Psoas muscle (tissue), 8 donors: ENCODE data around the gene FUNDC2. TPM values are rescaled to one million over a fixed set of nuclear protein-coding genes. Genes with fewer than 3 reads are reported as not detected.
A peak's percentile ranks its signal among the peaks of the same experiment; 100 is the strongest.

Experiments
- ATAC-seq, 4 donors: fragments of 200-7000 bp; cut with Tn5 transposase; one replicate each; pipeline ENCODE4 v1.9.1; 2020; ENCODE audit warnings: moderate library complexity in 3 of 4, mild to moderate bottlenecking in 2 of 4
- DNase-seq, 2 donors: peaks; one replicate each; pipeline ENCODE4 v3.0.0-alpha.2; 2020
- H3K27ac ChIP-seq: fragments of 200-600 bp; one replicate; pipeline ENCODE4 v1.8.0; 2022
- H3K27me3 ChIP-seq, 3 donors: fragments of 200-600 bp in 1 of 3; one replicate each; pipeline versions ENCODE4 v1.6.1 to v1.8.0; 2013 to 2022; ENCODE audit warnings: low read length in 2 of 3, mild to moderate bottlenecking in 2 of 3, moderate library complexity in 1 of 3; ENCODE audit not compliant: insufficient read depth in 3 of 3
- H3K36me3 ChIP-seq, 2 donors: fragments of 200-600 bp in 1 of 2; one replicate each; pipeline versions ENCODE4 v1.6.1 to v1.8.0; 2013 to 2022; ENCODE audit warnings: low read depth in 1 of 2, mild to moderate bottlenecking in 1 of 2, moderate library complexity in 1 of 2; ENCODE audit not compliant: insufficient read depth in 1 of 2
- H3K4me1 ChIP-seq: fragments of 200-600 bp; one replicate; pipeline ENCODE4 v1.8.0; 2022
- H3K4me3 ChIP-seq: fragments of 200-600 bp; one replicate; pipeline ENCODE4 v1.8.0; 2022; ENCODE audit warnings: mild to moderate bottlenecking
- H3K9me3 ChIP-seq: fragments of 200-600 bp; one replicate; pipeline ENCODE4 v1.8.0; 2022
- WGBS, 3 donors: extraction: QIAGEN DNeasy Blood & Tissue Kit; methylation state at CpG; one replicate each; pipeline versions ENCODE4 v1.1.6 to v1.1.7; 2013; 5-methylcytosine and 5-hydroxymethylcytosine counted together
- intact Hi-C, 2 donors: fragments of 100-400 bp; cut with DNase I; formaldehyde crosslinking; loops; one replicate each; pipeline versions ENCODE4 v1.11.0 to v1.14.2; 2022
- long read RNA-seq, 2 donors: library from polyadenylated mRNA; unstranded; transcript quantifications; one replicate each; pipeline ENCODE4 v2.0.0, GENCODE V29; 2021
- polyA plus RNA-seq, 3 donors: library from polyadenylated mRNA; stranded (reverse); fragments of 200-250 nt; gene quantifications; one replicate each; pipeline ENCODE4 v1.2.3, GENCODE V29; 2013
- total RNA-seq, 4 donors: library from RNA; stranded (reverse); fragmentation: NEBNext Ultra II Directional in 2 of 4; extraction: Animal tissue kit (Norgen Biotek cat#: 25700) in 2 of 4; gene quantifications; one replicate each; pipeline versions ENCODE4 v1.2.1 to v1.2.4, GENCODE V29; 2021 to 2023
- TF ChIP-seq, protein P1 (sequence below): fragments of 200-600 bp; IDR thresholded peaks from one replicate; pipeline ENCODE4 v1.8.0; 2022; ENCODE audit warnings: antibody characterized with exemption
- donor health status: healthy with polysubstance abuse.
- donor health status: DM: no; HTN: no; CAD: no; lungs with moderate emphysema.
- donor health status: Bipolar disorder and iron deficiency.
- donor health status: healthy.
- donor health status: DM: yes; HTN: yes; CAD: no.
- donor health status: DM: no; HTN: no; CAD: no.
- donor health status: DM: no; HTN: no; CAD: no.
- donor health status: DM: yes; HTN: yes; CAD: no.

The FUNDC2 gene, protein sequence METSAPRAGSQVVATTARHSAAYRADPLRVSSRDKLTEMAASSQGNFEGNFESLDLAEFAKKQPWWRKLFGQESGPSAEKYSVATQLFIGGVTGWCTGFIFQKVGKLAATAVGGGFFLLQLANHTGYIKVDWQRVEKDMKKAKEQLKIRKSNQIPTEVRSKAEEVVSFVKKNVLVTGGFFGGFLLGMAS
- total RNA-seq = 100 to 1,000 TPM; 258 to 318 (median 275) TPM
- polyA plus RNA-seq = 100 to 1,000 TPM; 386 to 441 (median 416) TPM
- long read RNA-seq, donor 1, full-length matches to known transcripts = 99 of 104 reads
- long read RNA-seq, donor 1, partial matches to known transcripts = 2 of 104 reads
- long read RNA-seq, donor 1, other reads (novel, unspliced or antisense) = 3 of 104 reads
- long read RNA-seq, donor 2, full-length matches to known transcripts = 235 of 259 reads
- long read RNA-seq, donor 2, partial matches to known transcripts = 2 of 259 reads
- long read RNA-seq, donor 2, other reads (novel, unspliced or antisense) = 22 of 259 reads

DNA sequence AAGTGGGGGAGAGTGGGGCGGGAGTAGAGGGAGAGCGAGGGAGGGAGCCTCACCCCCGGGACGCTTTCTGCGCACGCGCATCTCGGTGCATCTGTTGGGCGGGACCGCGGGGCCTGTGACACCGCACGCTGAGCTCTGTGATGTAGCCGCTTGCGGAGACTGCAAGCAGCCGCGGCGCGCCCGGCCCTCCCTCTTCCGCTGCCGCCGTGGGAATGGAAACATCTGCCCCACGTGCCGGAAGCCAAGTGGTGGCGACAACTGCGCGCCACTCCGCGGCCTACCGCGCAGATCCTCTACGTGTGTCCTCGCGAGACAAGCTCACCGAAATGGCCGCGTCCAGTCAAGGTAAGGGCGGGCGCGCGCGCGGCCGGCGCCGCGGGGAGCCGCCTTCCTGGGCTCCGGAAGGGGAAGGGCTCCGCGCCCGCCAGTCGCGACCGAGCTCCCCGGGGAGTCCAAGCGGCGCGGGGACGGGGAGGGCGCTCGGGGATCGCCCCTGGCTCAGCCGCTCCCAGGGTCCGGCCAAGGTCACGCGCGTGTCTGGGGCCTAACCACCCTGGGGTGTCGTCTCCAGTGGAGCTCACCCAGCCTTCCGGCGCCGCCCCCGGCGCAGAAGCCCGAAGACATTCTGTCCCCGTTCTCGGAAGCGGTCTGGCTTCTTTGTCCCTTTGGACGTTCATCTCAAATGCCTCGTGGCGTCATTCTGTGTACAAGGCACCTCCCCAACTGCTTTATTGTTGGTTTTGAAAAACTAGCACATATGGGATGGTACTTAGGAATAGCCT lies at the start of gene FUNDC2:
Gene FUNDC2, plus strand, starts transcription at position 118 of the 782 bp plus-strand sequence. Its CDS starts 95 bp downstream, at position 213.
- no peaks in the 10 kb centered on the region for H3K4me1 ChIP-seq
- peak within 1 kb of the TSS; percentile 95 for H3K27ac ChIP-seq
- no peaks in the 10 kb centered on the region for H3K27me3 ChIP-seq
- peak within 1 kb of the TSS; percentile 76 for H3K4me3 ChIP-seq
- H3K36me3 ChIP-seq = no peaks in the 10 kb centered on the region
- WGBS, 3 donors = 0 to 31% (median 1%) methylated on average over 13 to 82 of the region's 82 CpGs
- H3K9me3 ChIP-seq = no peaks in the 10 kb centered on the region
- peak; percentile 87 to 92 (median 90) for ATAC-seq
- peak; percentile 93 to 98 for DNase-seq
- intact Hi-C loops = loop anchor here in 1 of 2 donors (5.0 kb wide), 1 partner anchor 45 kb away; the partner anchor contains the start of genes BRCC3, CMC4 and MTCP1
- TF ChIP-seq, protein P1, sequence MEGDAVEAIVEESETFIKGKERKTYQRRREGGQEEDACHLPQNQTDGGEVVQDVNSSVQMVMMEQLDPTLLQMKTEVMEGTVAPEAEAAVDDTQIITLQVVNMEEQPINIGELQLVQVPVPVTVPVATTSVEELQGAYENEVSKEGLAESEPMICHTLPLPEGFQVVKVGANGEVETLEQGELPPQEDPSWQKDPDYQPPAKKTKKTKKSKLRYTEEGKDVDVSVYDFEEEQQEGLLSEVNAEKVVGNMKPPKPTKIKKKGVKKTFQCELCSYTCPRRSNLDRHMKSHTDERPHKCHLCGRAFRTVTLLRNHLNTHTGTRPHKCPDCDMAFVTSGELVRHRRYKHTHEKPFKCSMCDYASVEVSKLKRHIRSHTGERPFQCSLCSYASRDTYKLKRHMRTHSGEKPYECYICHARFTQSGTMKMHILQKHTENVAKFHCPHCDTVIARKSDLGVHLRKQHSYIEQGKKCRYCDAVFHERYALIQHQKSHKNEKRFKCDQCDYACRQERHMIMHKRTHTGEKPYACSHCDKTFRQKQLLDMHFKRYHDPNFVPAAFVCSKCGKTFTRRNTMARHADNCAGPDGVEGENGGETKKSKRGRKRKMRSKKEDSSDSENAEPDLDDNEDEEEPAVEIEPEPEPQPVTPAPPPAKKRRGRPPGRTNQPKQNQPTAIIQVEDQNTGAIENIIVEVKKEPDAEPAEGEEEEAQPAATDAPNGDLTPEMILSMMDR = no peak

DNA sequence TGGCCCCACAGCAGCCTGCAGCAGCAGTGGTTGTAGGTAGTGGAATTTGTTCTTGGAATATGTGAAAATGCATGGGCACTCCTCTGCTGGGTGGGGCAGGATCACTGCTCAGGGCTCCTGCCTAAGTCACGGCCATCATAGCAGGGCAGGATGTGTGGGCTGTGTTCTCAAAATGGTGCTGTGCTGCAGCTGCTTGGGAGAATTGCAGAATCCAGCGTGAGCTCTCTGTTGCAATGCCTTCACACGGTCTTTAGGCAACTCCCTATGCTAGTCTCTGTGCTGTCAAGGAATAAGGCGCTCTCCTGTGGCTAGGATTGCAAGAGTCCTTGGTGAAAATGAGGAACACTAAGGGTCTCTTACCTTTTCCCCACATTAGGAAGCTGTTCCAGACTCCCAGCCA lies 47.0 kb upstream of the FUNDC2 start:
- DNase-seq (no peak), ATAC-seq (no peak)

DNA sequence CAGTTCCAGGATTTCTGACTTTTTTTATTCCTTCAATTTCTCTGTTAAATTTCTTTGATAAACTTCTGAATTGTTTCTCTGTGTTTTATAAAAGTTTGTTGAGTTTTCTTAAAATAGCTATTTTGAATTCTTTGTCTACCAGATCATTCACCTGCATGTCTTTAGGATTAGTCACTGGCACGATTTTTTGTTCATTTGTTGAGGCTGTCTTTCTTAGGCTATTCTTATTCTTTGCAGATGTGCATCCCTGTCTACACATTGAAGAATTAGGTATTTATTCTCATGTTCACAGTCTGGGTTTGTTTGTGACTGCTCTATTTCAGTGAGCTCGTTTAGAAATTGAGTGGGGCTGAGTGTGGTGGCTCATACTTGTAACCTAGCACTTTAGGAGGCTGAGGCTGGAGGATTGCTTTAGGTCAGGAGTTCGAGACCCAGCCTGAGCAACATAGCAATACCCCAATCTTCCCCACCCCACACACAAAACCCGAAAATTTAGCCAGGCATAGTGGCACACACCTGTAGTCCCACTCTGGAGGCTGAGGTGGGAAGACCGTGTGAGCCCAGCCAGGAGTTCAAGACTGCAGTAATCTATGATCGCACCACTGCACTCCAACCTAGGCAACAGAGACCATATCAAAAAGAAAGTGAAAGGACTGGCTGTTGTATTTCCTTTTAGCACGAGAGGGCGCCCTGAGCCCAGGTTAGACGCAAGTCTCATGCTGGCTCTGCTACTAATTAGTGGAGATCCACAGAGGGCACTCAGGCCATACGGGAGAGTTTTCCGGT lies 46.1 kb upstream of the FUNDC2 start:
- 13 to 16% (median 13%) methylated on average over 11 of the region's 11 CpGs for WGBS, 3 donors
- intact Hi-C loops = loop anchor here (2.0 to 10.0 kb wide), 4 partner anchors 74 to 107 kb away; no protein-coding TSS in a partner anchor
- Histone ChIP-seq H3K36me3 (no peaks in the 10 kb centered on the region), H3K9me3 (peaks cover 3% of the 10 kb centered on the region), H3K4me3 (peak overlapping the region; percentile 53), H3K4me1 (no peaks in the 10 kb centered on the region), H3K27ac (no peak overlapping the region), H3K27me3 (no peaks in the 10 kb centered on the region)
- DNase-seq (peak; percentile 57 to 68), ATAC-seq (peak; percentile 77 to 95 (median 86))
- TF ChIP-seq, protein P1 = peak; percentile 64

More for the DNA sequence above, 47.0 kb upstream of the FUNDC2 start:
- TF ChIP-seq, protein P1 = no peak
- Histone ChIP-seq H3K27ac (no peak overlapping the region), H3K36me3 (no peaks in the 10 kb centered on the region), H3K27me3 (no peaks in the 10 kb centered on the region), H3K4me1 (no peaks in the 10 kb centered on the region), H3K9me3 (peaks cover 3% of the 10 kb centered on the region), H3K4me3 (no peak overlapping the region)
- 61 to 90% (median 77%) methylated on average over 4 of the region's 4 CpGs for WGBS, 3 donors
- intact Hi-C loops = loop anchor here (2.0 to 10.0 kb wide), 4 partner anchors 75 to 108 kb away; no protein-coding TSS in a partner anchor

DNA sequence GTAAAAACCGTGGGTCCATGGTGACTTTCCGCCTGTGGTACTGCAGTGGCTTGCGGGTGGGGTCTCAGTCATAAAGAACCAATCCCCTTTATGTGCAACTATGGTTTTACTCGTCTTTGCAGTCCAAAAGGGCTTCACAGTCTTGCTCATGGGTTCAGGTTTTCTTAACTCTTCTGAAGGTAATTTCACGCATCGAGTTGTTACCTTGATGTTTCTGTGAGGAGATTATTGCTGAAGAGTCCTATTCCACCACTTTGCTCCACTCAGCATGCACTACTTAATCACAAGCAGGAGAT lies 45.6 kb upstream of the FUNDC2 start:
- TF ChIP-seq, protein P1 = no peak
- DNase-seq (no peak), ATAC-seq (no peak)
- Histone ChIP-seq H3K4me3 (peak overlapping the region; percentile 53), H3K27ac (no peak overlapping the region), H3K36me3 (no peaks in the 10 kb centered on the region), H3K27me3 (no peaks in the 10 kb centered on the region), H3K9me3 (peaks cover 3% of the 10 kb centered on the region), H3K4me1 (no peaks in the 10 kb centered on the region)
- WGBS, 3 donors = 16 to 27% (median 22%) methylated on average over 6 of the region's 6 CpGs
- intact Hi-C loops = loop anchor here (2.0 to 10.0 kb wide), 4 partner anchors 74 to 106 kb away; no protein-coding TSS in a partner anchor
